ENCODE data around the gene NTMT1.
"Not testable (repeated sequence)": the region's sequence is repeated elsewhere in the genome, so short reads cannot be mapped to it uniquely, and the experiment has no call there.

Gene NTMT1

DNA sequence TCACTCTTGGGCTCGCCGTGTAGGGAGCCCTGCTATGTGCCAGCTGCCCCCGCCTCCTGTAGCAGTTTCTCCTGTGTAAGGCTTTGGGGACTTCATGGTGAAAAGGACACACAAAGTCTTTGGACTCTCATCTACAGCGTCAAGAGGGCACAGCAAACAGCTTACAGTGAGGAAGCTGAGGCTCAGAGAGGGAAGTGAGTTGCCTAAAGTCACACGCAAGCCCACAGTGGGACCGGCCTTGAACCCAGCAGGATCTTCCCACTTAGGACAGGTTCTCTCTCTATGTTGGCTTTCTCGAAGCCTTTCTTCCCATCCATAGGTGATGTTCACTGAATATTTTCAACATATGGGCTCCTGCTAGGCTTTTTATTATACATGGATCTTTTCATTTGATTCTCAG is 29.7 kb downstream of the NTMT1 start:
- DNase-seq: no peak

- no peak for DNase-seq
Measured at GRCh38 chr9:129656795-129657390, 30.9 kb downstream of the NTMT1 start.

DNA sequence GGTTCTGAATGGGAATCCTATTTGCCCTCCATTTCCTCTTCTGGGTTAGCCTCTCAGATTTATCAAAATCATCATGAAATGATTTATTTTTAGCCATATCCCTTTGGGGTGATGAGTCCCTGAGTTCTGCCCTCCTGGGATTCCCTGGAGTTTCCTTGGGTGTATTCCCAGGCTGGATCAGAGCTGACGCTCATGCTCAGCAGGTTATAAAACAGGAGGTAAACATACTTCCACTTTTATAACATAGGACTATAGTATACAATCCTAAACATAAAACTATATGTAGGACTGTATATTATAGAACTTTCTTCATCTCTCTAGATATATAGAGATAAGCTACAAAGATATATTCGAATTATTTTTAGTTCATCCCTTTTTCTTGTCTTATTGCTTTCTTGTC is 35.1 kb downstream of the NTMT1 start:
- no peak for DNase-seq

GRCh38 chr9:129662239-129662638 is 36.3 kb downstream of the NTMT1 start:
- DNase-seq: not testable (repeated sequence)

DNA sequence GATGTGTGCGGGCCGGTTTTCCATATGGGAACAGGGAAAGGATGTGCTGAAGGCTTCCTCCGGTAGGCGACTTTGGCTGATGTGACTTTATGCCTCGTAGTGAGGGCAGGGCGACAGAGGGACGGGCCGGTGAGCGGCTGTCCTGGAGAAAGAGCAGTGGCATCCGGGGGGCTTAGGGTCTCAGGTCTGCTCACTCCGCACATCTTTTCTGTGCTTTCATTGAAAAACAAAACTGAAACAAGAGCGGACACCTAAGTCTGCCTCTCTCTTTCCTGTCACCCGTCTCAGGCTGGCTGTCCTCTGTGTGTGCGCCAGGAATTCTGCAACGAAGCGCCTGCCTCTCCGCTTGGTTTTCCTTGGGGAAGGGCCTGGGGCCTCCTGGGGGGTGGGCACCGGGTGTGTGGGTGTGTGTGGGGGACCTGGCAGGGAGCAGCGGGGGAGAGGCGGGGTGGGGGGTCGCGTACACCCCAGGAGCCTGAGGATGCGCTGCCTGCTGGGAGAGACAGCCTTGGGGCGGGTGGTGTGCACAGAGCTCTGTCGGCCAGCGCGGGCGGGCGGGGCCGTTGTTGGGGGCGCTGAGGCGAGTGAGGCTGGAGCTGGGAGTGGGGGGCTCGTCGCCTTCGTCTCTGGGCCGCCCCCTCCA is 38.9 kb downstream of the NTMT1 start:
- no peak for DNase-seq

- DNase-seq: peak; percentile 74
Measured at GRCh38 chr9:129665389-129665775, 39.4 kb downstream of the NTMT1 start, which contains the start of gene PRRX2. PRRX2 (plus strand) TSS chr9:129665647; CDS start chr9:129665868, 221 bp downstream.

DNA sequence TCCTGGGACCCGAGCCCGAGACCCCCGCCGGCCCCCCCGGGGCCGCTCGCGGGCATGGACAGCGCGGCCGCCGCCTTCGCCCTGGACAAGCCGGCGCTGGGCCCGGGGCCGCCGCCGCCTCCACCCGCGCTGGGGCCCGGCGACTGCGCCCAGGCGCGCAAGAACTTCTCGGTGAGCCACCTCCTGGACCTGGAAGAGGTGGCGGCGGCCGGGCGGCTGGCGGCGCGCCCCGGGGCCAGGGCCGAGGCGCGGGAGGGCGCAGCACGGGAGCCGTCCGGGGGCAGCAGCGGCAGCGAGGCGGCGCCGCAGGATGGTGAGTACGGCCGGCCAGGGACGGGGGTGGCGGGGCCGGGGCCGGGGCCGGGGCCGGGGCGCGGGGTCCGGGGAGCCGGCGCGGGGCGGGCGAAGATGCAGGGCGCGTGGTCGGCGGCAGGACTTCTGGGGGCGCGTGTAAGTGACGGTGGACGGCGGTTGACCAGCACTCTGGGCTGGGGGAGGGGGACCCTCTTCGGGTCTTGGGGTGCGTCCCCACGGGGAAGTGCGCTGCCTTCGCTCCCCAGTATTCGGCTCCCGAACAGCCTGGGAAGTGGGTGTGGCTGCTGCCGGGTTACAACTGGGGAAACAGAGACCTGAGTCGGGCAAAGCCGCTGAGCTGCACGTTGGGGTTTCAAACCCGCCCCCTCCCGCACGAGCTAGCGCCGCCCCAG is 40.0 kb downstream of the NTMT1 start:
- no peak for DNase-seq

- DNase-seq: no peak
Measured at GRCh38 chr9:129666575-129666974, 40.6 kb downstream of the NTMT1 start.

DNA sequence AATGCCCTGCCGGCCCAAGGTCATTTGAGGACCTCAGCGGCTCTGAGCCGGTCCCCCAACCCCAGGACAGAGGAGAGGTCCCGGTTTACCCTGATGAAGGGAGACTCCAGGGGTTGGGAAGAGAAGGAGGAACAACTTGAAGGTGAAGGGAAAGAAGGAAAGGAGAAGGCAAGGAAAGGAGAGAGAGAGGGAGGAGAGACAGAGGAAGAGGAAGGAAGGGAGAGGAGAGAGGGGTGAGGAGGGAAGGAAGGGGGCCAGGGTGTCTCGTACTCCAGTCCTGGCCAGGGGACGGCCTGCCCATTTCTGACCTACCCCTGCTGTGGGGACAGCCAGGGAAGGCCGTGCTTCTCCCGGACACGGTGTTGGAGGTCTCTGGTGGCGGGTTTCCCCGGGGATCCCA is 41.4 kb downstream of the NTMT1 start:
- no peak for DNase-seq

DNA sequence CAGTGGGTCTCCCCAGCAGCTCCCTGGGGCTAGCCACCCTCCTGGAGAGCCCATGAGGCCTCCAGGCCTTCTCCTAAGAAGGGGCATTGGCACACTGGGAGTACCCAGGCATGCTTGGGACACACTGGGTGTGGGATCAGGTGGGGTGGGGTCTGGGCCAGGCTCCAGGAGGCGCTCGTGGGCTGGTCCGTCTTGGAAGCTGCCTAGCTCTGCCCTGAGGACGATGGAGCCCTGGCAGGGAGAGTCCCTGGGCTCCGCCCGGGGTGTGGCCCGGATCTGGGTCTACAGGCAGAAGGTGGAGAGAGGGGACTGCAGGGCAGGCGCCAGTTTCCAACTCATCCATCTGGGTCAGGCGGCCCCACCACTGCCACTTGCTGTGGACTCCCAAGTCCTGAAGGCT is 41.9 kb downstream of the NTMT1 start:
- DNase-seq: no peak

DNA sequence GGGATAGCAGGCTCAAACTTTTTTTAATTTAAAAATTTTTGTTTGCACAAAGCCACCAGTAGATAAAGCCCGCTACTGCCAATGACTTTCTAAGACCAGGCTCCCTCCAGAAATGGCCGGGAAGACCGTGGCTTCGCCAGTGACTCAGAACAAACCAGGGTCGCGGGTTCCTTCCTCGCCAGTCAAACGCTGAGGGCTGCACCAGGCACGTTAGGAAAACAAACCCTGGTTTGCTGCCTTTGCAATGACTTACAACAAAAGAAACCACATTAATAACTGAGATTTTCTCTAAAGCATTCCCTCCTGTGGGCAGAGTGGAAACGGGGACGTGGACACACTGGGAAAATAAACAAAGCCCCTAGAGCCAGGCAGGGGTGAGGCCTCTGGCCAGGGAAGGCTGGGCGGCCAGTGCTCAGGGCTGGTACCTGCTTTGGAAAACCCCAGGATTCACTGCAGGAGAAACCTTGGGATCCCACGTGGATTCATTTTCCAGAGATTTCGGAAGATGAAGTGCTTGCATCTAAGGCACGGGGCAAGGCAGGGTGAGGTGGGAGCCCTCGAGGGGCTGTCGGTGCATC is 43.3 kb downstream of the NTMT1 start:
- DNase-seq: no peak

DNA sequence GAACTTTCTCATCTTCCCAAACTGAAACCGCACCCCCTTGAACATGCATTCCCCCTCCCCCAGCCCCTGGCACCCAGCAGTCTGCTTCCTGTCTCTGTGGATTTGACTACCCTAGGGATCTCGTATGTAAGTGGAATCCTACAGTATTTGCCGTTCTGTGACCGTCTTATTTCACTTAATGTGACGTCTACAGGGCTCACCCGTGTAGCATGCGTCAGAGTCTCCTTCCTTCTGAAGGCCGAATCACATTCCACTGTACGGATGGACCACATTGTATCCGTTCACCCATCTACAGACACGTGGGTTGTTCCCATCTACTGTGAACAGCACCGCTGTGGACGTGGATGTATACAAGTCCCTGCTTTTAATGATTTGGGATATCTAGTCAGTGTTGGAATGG is 44.0 kb downstream of the NTMT1 start:
- no peak for DNase-seq

DNA sequence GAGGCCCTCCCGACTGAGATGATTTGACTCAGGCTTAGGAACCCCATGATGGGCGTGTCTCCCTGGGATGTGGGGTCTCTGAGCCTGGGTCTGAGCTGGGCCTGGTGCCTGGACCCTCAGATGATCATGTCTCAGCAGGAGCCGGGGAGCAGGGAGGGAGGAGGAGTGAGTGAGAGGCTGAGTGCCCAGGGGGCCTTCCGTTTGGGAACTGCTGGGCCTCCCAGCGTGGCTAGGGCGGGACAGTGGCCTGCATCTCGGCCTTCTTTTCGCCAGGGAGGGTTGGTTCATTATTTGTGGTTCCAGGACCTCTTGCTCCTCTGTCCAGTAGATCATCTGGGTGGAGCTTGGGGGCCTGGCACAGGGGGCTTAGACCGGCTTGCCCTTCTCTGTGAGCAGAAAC is 45.1 kb downstream of the NTMT1 start:
- no peak for DNase-seq

DNA sequence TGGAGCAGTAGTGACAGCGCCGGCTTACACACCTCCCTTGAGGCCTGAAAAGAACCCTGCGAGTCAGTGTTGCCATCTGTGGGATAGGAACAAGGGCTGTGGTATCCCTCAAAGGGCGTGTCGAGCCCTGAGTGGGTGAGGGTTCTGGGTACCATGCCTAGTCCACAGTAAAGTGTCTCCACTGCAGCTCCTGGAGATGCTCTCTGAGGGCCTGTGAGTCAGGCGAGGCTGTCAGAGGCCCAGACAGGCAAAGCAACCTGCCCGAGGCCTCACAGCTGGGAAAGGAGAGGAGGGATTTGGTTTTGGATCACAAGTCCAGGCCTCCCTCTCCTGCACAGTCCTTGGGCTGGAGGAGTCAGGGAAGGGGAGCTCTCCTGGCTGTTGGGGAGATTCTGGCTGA is 45.6 kb downstream of the NTMT1 start:
- no peak for DNase-seq

GRCh38 chr9:129672702-129673101 is 46.7 kb downstream of the NTMT1 start:
- no peak for DNase-seq

GRCh38 chr9:129673602-129674001 is 47.6 kb downstream of the NTMT1 start:
- no peak for DNase-seq

DNA sequence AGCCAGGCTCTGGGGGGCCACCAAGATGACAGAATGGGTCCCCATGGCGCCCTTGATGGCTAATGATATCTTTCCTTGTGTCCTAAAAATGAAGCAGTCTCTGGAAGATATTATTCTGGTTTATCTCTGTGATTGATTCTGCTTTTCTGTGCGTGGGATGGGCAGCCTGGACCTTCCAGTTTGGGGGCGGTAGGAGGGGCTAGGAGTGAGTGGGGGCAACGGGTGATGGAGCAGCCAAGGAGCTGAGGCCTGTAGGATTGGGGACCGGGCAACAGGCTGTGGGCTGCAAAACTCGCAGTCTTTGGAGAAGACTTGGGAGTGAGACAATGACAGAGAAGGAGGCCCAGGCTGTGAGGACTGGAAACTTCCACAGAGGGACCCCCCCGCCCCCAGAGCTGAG is 48.3 kb downstream of the NTMT1 start:
- DNase-seq: no peak

- DNase-seq: no peak
Measured at GRCh38 chr9:129675620-129676019, 49.7 kb downstream of the NTMT1 start.

GRCh38 chr9:129676287-129676686 is 50.3 kb downstream of the NTMT1 start:
- no peak for DNase-seq

DNA sequence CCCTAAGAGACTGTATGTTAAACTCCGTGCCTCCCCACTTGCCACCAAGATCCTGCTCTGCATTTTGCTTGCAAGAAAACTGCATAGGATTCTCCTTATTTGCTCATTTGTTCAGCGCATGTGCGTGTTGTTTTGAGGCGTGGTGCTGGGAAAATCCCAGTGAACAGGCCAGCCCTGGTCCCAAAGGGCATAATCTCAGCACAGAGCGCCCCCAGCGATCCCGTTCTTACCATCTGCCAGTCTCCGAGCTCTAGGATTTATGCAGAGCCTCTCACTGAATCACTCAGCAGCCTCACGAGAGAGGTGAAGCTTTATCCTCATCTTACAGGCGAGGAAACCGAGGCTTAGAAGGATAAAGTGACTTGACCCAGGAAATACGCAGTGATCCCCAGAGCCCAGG is 51.0 kb downstream of the NTMT1 start:
- no peak for DNase-seq

DNA sequence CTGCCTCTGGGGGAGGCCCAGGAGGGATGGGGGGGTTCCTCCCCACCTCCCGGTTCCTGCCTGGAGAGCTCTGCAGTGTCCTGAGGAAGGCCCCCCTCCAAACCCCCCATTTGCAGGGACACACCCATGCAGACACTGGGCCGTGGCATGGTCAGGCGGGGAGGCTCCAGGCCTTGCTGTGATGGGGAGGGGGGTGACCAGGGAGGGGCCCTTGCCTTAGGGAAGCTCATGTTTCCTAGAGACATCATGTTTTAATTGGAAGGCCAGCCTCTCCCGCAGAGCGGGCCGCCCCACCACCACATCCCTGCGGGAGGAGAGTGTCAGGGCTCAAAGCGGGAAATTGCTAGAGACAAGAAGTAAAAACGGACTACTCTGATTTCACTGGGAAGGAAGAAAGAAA is 51.5 kb downstream of the NTMT1 start:
- DNase-seq: no peak

DNA sequence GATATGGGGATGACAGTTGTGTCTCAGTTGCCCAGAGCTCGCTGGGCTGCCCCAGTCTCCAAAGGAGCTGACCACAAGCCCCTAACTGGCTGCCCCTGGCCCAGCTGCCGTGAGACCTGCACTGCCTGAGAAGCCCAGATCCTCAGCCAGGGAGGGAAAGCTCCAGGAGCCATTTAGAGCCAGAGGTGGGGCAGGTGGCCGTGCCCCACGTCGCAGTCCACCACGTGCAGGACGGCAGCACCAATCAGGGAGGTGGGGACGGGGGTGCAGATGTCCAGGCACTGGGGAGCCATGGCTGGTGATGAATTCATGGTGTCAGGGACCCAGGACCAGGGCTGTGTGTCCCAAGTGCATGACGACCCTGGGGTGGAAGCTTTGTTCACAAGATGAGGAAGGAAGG is 52.9 kb downstream of the NTMT1 start:
- no peak for DNase-seq

DNA sequence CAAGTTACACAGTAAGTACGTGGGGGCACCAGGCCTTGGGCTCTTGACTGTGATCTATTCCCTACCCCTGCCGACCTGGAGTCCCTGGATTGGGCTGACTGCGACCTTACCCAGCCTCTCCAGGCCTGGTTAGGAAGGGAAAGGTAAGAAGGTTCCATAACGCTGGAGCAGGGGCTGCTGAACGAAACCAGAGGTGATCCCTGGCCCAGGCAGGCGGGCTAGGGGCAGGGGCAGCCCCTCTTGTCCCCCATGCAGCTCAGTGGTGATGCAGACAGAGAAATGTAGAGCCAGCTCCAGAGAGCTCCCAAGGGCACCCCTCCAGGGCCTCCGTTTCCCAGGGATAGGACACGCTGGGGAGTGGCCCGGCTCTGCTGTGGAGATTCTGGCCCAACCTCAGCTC is 53.6 kb downstream of the NTMT1 start:
- no peak for DNase-seq

DNA sequence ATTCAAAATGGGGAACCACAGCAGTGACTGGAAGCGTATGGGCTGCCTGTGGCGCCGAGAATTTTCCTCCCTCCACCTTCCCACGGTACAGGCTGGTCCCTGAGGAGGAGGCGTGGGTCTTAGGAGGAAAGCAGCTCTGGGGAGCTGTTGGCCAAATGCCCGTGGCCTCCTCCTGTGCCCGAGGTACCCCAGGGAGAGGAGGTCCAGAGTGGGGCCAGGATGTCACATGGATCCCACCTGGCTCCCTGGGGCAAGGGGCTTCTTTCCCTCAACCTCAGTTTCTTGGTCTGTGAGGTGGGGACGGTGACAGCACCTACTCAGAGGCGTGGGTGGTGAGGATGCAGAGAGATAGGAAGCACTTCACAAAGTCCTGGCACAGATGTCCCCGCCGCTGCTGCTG is 56.0 kb downstream of the NTMT1 start:
- no peak for DNase-seq
